ENCODE measurements around the gene SPEF2. TPM values are rescaled to one million over a fixed set of nuclear protein-coding genes. Genes with fewer than 3 reads are reported as not detected.

The SPEF2 gene
- total RNA-seq, 4 donors from 2014 or later, result 1.7 to 10.0 (median 2.2) TPM

- Histone ChIP-seq H3K9me3 (no peaks in the 10 kb centered on the region), H3K27ac (no peak overlapping the region), H3K4me3 (no peak overlapping the region), H3K27me3 (no peaks in the 10 kb centered on the region), H3K4me1 (no peaks in the 10 kb centered on the region), H3K36me3 (no peaks in the 10 kb centered on the region)
- TF ChIP-seq POLR2A (IDR thresholded peaks at IDR 0.05) (no peak), POLR2AphosphoS5 (IDR thresholded peaks at IDR 0.05) (no peak), CTCF (IDR thresholded peaks at IDR 0.05) (no peak), EP300 (IDR thresholded peaks at IDR 0.05) (no peak)
- WGBS, result 84% methylated on average over 6 of the region's 6 CpGs
- no peak for DNase-seq (ENCODE audit: low spot score in 2 of 2)
These were observed 134.3 kb downstream of the SPEF2 start for GRCh38 chr5:35752012-35752411.

- no peak overlapping the region for H3K4me3 ChIP-seq
- DNase-seq (ENCODE audit: low spot score in 2 of 2), result no peak
- no peaks in the 10 kb centered on the region for H3K36me3 ChIP-seq
- H3K4me1 ChIP-seq, result no peaks in the 10 kb centered on the region
- H3K27me3 ChIP-seq, result no peaks in the 10 kb centered on the region
- H3K9me3 ChIP-seq, result no peaks in the 10 kb centered on the region
- no peak overlapping the region for H3K27ac ChIP-seq
- TF ChIP-seq POLR2AphosphoS5 (IDR thresholded peaks at IDR 0.05), result no peak
- WGBS, result 81% methylated on average over 5 of the region's 5 CpGs
These were observed 135.8 kb downstream of the SPEF2 start for GRCh38 chr5:35753500-35753899.

GRCh38 chr5:35754481-35754880 is 136.8 kb downstream of the SPEF2 start:
- TF ChIP-seq POLR2AphosphoS5 (IDR thresholded peaks at IDR 0.05) (no peak), CTCF (IDR thresholded peaks at IDR 0.05) (no peak), POLR2A (IDR thresholded peaks at IDR 0.05) (no peak), EP300 (IDR thresholded peaks at IDR 0.05) (no peak)
- H3K4me1 ChIP-seq, result no peaks in the 10 kb centered on the region
- no peaks in the 10 kb centered on the region for H3K36me3 ChIP-seq
- H3K27ac ChIP-seq, result no peak overlapping the region
- WGBS, result 29% methylated on average over 1 of the region's 1 CpG
- H3K27me3 ChIP-seq, result no peaks in the 10 kb centered on the region
- no peaks in the 10 kb centered on the region for H3K9me3 ChIP-seq
- DNase-seq (ENCODE audit: low spot score in 2 of 2), result no peak
- H3K4me3 ChIP-seq, result no peak overlapping the region

- DNase-seq (ENCODE audit: low spot score in 2 of 2), result no peak
- Histone ChIP-seq H3K36me3 (no peaks in the 10 kb centered on the region), H3K9me3 (no peaks in the 10 kb centered on the region), H3K4me3 (no peak overlapping the region), H3K27ac (no peak overlapping the region), H3K27me3 (no peaks in the 10 kb centered on the region), H3K4me1 (no peaks in the 10 kb centered on the region)
- 93% methylated on average over 5 of the region's 5 CpGs for WGBS
- TF ChIP-seq POLR2AphosphoS5 (IDR thresholded peaks at IDR 0.05) (no peak), EP300 (IDR thresholded peaks at IDR 0.05) (no peak), POLR2A (IDR thresholded peaks at IDR 0.05) (no peak), CTCF (IDR thresholded peaks at IDR 0.05) (no peak)
These were observed 138.3 kb downstream of the SPEF2 start for GRCh38 chr5:35755966-35756365.

GRCh38 chr5:35758151-35758724 is 140.6 kb downstream of the SPEF2 start:
- Histone ChIP-seq H3K36me3 (no peaks in the 10 kb centered on the region), H3K4me1 (no peaks in the 10 kb centered on the region), H3K9me3 (no peaks in the 10 kb centered on the region), H3K27me3 (no peaks in the 10 kb centered on the region), H3K4me3 (no peak overlapping the region), H3K27ac (no peak overlapping the region)
- TF ChIP-seq CTCF (IDR thresholded peaks at IDR 0.05), result no peak
- TF ChIP-seq EP300 (IDR thresholded peaks at IDR 0.05), result no peak
- TF ChIP-seq POLR2AphosphoS5 (IDR thresholded peaks at IDR 0.05), result no peak
- no peak for TF ChIP-seq POLR2A (IDR thresholded peaks at IDR 0.05)
- WGBS, result 70% methylated on average over 5 of the region's 5 CpGs
- no peak for DNase-seq (ENCODE audit: low spot score in 2 of 2)

GRCh38 chr5:35761541-35761940 is 143.9 kb downstream of the SPEF2 start:
- Histone ChIP-seq H3K4me3 (no peak overlapping the region), H3K9me3 (no peaks in the 10 kb centered on the region), H3K36me3 (no peaks in the 10 kb centered on the region), H3K27me3 (no peaks in the 10 kb centered on the region), H3K27ac (no peak overlapping the region), H3K4me1 (no peaks in the 10 kb centered on the region)
- no peak for DNase-seq (ENCODE audit: low spot score in 2 of 2)
- TF ChIP-seq POLR2A (IDR thresholded peaks at IDR 0.05) (no peak), EP300 (IDR thresholded peaks at IDR 0.05) (no peak), POLR2AphosphoS5 (IDR thresholded peaks at IDR 0.05) (no peak), CTCF (IDR thresholded peaks at IDR 0.05) (no peak)
- 87% methylated on average over 4 of the region's 4 CpGs for WGBS

Data from suprapubic skin (tissue), 4 donors.